Suprapubic skin (tissue), 4 donors: ENCODE measurements around the gene DCPS.

Experiments
- CTCF ChIP-seq, 2 donors: fragments of 200-600 bp in 1 of 2; fragments of 450-650 bp in 1 of 2; sonication (generic) in 1 of 2; IDR thresholded peaks; one replicate each; pipeline ENCODE4 v1.5.1; 2016 to 2019; ENCODE audit warnings: antibody characterized with exemption in 2 of 2, mild to moderate bottlenecking in 1 of 2, moderate library complexity in 1 of 2
- POLR2A ChIP-seq, 2 donors: fragments of 450-650 bp; IDR thresholded peaks; one replicate each; pipeline ENCODE4 v1.6.1; 2017; ENCODE audit warnings: antibody characterized with exemption in 2 of 2, mild to moderate bottlenecking in 2 of 2, moderate library complexity in 2 of 2
- POLR2AphosphoS5 ChIP-seq, 3 donors: sonication (generic); formaldehyde crosslinking; IDR thresholded peaks; one replicate each; pipeline ENCODE4 v1.6.1; 2017; ENCODE audit warnings: antibody characterized with exemption in 3 of 3

DNA sequence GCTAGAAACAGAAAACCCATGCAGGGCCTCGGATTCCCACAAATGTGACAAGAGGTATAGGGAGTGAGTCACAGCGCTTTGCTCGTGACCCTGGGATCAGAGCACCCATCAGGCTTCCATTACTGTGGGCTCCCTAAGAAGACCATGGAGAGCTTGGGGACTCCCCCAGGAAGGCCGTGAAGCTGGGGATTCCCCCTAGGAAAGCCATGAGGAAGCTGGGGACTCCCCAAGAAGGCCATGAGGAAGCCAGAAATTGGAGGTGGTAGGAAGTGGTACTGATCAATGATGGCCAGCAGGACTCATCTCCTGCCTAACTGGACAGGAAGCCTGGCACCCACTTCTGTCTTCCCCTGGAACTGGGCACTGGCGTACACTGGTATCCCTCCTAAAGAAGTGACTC lies 10.1 kb upstream of the DCPS start:
- TF ChIP-seq CTCF (IDR thresholded peaks at IDR 0.05) (no peak), POLR2AphosphoS5 (IDR thresholded peaks at IDR 0.05) (no peak), POLR2A (IDR thresholded peaks at IDR 0.05) (no peak)
